ENCODE data around the gene F8. TPM values are rescaled to one million over a fixed set of nuclear protein-coding genes. Genes with fewer than 3 reads are reported as not detected.

F8 gene
- total RNA-seq, 1 experiment from 2014 or later: 15.2 TPM

- Histone ChIP-seq H3K9me2 (ENCODE audit: insufficient read depth) (no peaks in the 10 kb centered on the region), H3K27ac (no peak overlapping the region), H3K4me2 (no peak overlapping the region), H3K4me1 (replicated peaks; ENCODE audit: insufficient read depth) (no peaks in the 10 kb centered on the region), H3F3A (ENCODE audit: insufficient read depth, low read depth) (no peaks in the 10 kb centered on the region), H3K79me2 (ENCODE audit: low read depth) (no peaks in the 10 kb centered on the region), H3K36me3 (ENCODE audit: low read depth) (no peaks in the 10 kb centered on the region), H3K27me3 (ENCODE audit: insufficient read depth, low read depth) (no peaks in the 10 kb centered on the region), H2AFZ (no peak overlapping the region), H4K20me1 (ENCODE audit: insufficient read depth) (no peaks in the 10 kb centered on the region), H3K9me3 (ENCODE audit: insufficient read depth, low read depth) (no peaks in the 10 kb centered on the region), H3K4me3 (no peak overlapping the region)
- intact Hi-C loops (cut with micrococcal nuclease; ENCODE audit: unreplicated experiment): loop anchor here (1.0 to 10.0 kb wide), 3 partner anchors 48 to 675 kb away; partner anchors contain the start of gene VBP1
- POLR2A ChIA-PET (ENCODE audit: unreplicated experiment): no interaction called here
- BruUV-seq (replicated peaks): no TSS peak
- CTCF ChIA-PET: no interaction called here
- no peak for DNase-seq
- TF ChIP-seq CTCF (conservative IDR thresholded peaks at IDR 0.05) (no peak), EZH2 (IDR thresholded peaks at IDR 0.05; ENCODE audit: low read depth) (no peak)
Measured at GRCh38 chrX:154979629-154980028, 42.9 kb downstream of the F8 start.

GRCh38 chrX:154968353-154968752 is 54.2 kb downstream of the F8 start:
- Histone ChIP-seq H3K27me3 (ENCODE audit: insufficient read depth, low read depth) (no peaks in the 10 kb centered on the region), H3K4me2 (no peak overlapping the region), H3K9me2 (ENCODE audit: insufficient read depth) (no peaks in the 10 kb centered on the region), H4K20me1 (ENCODE audit: insufficient read depth) (no peaks in the 10 kb centered on the region), H3K79me2 (ENCODE audit: low read depth) (no peaks in the 10 kb centered on the region), H2AFZ (no peak overlapping the region), H3K27ac (no peak overlapping the region), H3K36me3 (ENCODE audit: low read depth) (no peaks in the 10 kb centered on the region), H3F3A (ENCODE audit: insufficient read depth, low read depth) (no peaks in the 10 kb centered on the region), H3K4me1 (replicated peaks; ENCODE audit: insufficient read depth) (no peaks in the 10 kb centered on the region), H3K4me3 (no peak overlapping the region), H3K9me3 (ENCODE audit: insufficient read depth, low read depth) (no peaks in the 10 kb centered on the region)
- CTCF ChIA-PET: no interaction called here
- POLR2A ChIA-PET (ENCODE audit: unreplicated experiment): no interaction called here
- intact Hi-C loops (cut with micrococcal nuclease; ENCODE audit: unreplicated experiment): no loop called here
- no peak for DNase-seq
- TF ChIP-seq EZH2 (IDR thresholded peaks at IDR 0.05; ENCODE audit: low read depth) (no peak), CTCF (conservative IDR thresholded peaks at IDR 0.05) (no peak)
- no TSS peak for BruUV-seq (replicated peaks)

- CTCF ChIA-PET: no interaction called here
- intact Hi-C loops (cut with micrococcal nuclease; ENCODE audit: unreplicated experiment): no loop called here
Measured at GRCh38 chrX:154967603-154968002, 54.9 kb downstream of the F8 start.

More at GRCh38 chrX:154967603-154968002, 54.9 kb downstream of the F8 start:
- Histone ChIP-seq H3K27me3 (ENCODE audit: insufficient read depth, low read depth) (no peaks in the 10 kb centered on the region), H3K79me2 (ENCODE audit: low read depth) (no peaks in the 10 kb centered on the region), H4K20me1 (ENCODE audit: insufficient read depth) (no peaks in the 10 kb centered on the region), H3K4me2 (no peak overlapping the region), H2AFZ (no peak overlapping the region), H3K36me3 (ENCODE audit: low read depth) (no peaks in the 10 kb centered on the region), H3K4me3 (no peak overlapping the region), H3K4me1 (replicated peaks; ENCODE audit: insufficient read depth) (no peaks in the 10 kb centered on the region), H3K27ac (no peak overlapping the region), H3F3A (ENCODE audit: insufficient read depth, low read depth) (no peaks in the 10 kb centered on the region), H3K9me3 (ENCODE audit: insufficient read depth, low read depth) (no peaks in the 10 kb centered on the region), H3K9me2 (ENCODE audit: insufficient read depth) (no peaks in the 10 kb centered on the region)
- no peak for TF ChIP-seq EZH2 (IDR thresholded peaks at IDR 0.05; ENCODE audit: low read depth)
- TF ChIP-seq CTCF (conservative IDR thresholded peaks at IDR 0.05): no peak
- no TSS peak for BruUV-seq (replicated peaks)
- POLR2A ChIA-PET (ENCODE audit: unreplicated experiment): no interaction called here
- DNase-seq: no peak
